ENCODE data around the gene METTL21C. TPM values are rescaled to one million over a fixed set of nuclear protein-coding genes. Genes with fewer than 3 reads are reported as not detected.

METTL21C gene
- total RNA-seq, 1 donor from 2014 or later: not detected

GRCh38 chr13:102724923-102725322 is 30.1 kb upstream of the METTL21C start:
- Mint-ChIP-seq H3K36me3 (no peaks in the 10 kb centered on the region), H3K27me3 (no peaks in the 10 kb centered on the region), H3K4me1 (ENCODE audit: unreplicated experiment) (no peaks in the 10 kb centered on the region), H3K9me3 (peaks cover 4% of the 10 kb centered on the region), H3K27ac (no peak overlapping the region), H3K4me3 (no peak overlapping the region)
- TF ChIP-seq CTCF (conservative IDR thresholded peaks at IDR 0.05): no peak
- DNase-seq (ENCODE audit: extremely low spot score, unreplicated experiment): no peak

GRCh38 chr13:102721800-102722231 is 27.0 kb upstream of the METTL21C start:
- H3K4me3 Mint-ChIP-seq: no peak overlapping the region

GRCh38 chr13:102718746-102719145 is 23.9 kb upstream of the METTL21C start:
- H3K4me3 Mint-ChIP-seq: no peak overlapping the region
- H3K4me1 Mint-ChIP-seq (ENCODE audit: unreplicated experiment): no peaks in the 10 kb centered on the region
- no peaks in the 10 kb centered on the region for H3K27me3 Mint-ChIP-seq
- no peaks in the 10 kb centered on the region for H3K36me3 Mint-ChIP-seq
- no peaks in the 10 kb centered on the region for H3K9me3 Mint-ChIP-seq
- no peak for TF ChIP-seq CTCF (conservative IDR thresholded peaks at IDR 0.05)
- no peak overlapping the region for H3K27ac Mint-ChIP-seq
- no peak for DNase-seq (ENCODE audit: extremely low spot score, unreplicated experiment)

More at GRCh38 chr13:102721800-102722231, 27.0 kb upstream of the METTL21C start:
- DNase-seq (ENCODE audit: extremely low spot score, unreplicated experiment): no peak
- H3K4me1 Mint-ChIP-seq (ENCODE audit: unreplicated experiment): no peaks in the 10 kb centered on the region
- no peaks in the 10 kb centered on the region for H3K36me3 Mint-ChIP-seq
- H3K27me3 Mint-ChIP-seq: no peaks in the 10 kb centered on the region
- no peak for TF ChIP-seq CTCF (conservative IDR thresholded peaks at IDR 0.05)
- H3K27ac Mint-ChIP-seq: no peak overlapping the region
- peaks cover 4% of the 10 kb centered on the region for H3K9me3 Mint-ChIP-seq

GRCh38 chr13:102715447-102715846 is 20.6 kb upstream of the METTL21C start:
- Mint-ChIP-seq H3K9me3 (no peaks in the 10 kb centered on the region), H3K27me3 (no peaks in the 10 kb centered on the region), H3K4me3 (no peak overlapping the region), H3K4me1 (ENCODE audit: unreplicated experiment) (no peaks in the 10 kb centered on the region), H3K27ac (no peak overlapping the region), H3K36me3 (no peaks in the 10 kb centered on the region)
- DNase-seq (ENCODE audit: extremely low spot score, unreplicated experiment): no peak
- TF ChIP-seq CTCF (conservative IDR thresholded peaks at IDR 0.05): no peak

- DNase-seq (ENCODE audit: extremely low spot score, unreplicated experiment): no peak
- Mint-ChIP-seq H3K36me3 (no peaks in the 10 kb centered on the region), H3K4me1 (ENCODE audit: unreplicated experiment) (no peaks in the 10 kb centered on the region), H3K27ac (no peak overlapping the region), H3K9me3 (no peaks in the 10 kb centered on the region), H3K4me3 (no peak overlapping the region), H3K27me3 (no peaks in the 10 kb centered on the region)
- TF ChIP-seq CTCF (conservative IDR thresholded peaks at IDR 0.05): no peak
Measured at GRCh38 chr13:102710261-102710679, 15.4 kb upstream of the METTL21C start.

- peaks cover 3% of the 10 kb centered on the region for H3K4me1 Mint-ChIP-seq (ENCODE audit: unreplicated experiment)
- H3K9me3 Mint-ChIP-seq: no peaks in the 10 kb centered on the region
- no peaks in the 10 kb centered on the region for H3K36me3 Mint-ChIP-seq
- H3K27ac Mint-ChIP-seq: no peak overlapping the region
- H3K27me3 Mint-ChIP-seq: no peaks in the 10 kb centered on the region
- no peak for TF ChIP-seq CTCF (conservative IDR thresholded peaks at IDR 0.05)
- no peak for DNase-seq (ENCODE audit: extremely low spot score, unreplicated experiment)
- no peak overlapping the region for H3K4me3 Mint-ChIP-seq
Measured at GRCh38 chr13:102709536-102709935, 14.7 kb upstream of the METTL21C start.

Data from type B pancreatic cell (in vitro differentiated cells).